Spleen (tissue), 11 donors: ENCODE results near the gene TRUB2. TPM values are rescaled to one million over a fixed set of nuclear protein-coding genes. Genes with fewer than 3 reads are reported as not detected.

Experiments used
- DNase-seq: peaks from one replicate; pipeline ENCODE4 v3.0.0-alpha.2; 2020
- H3K27ac ChIP-seq, 8 donors: fragments of 200-600 bp; sonication (generic) in 7 of 8; 1 replicate in 4 of 8; 2 replicates in 4 of 8; pipeline versions ENCODE4 v1.5.0 to v1.8.0; 2016 to 2021; ENCODE audit warnings: inconsistent platforms in 4 of 8, mild to moderate bottlenecking in 4 of 8, moderate library complexity in 1 of 8
- H3K27me3 ChIP-seq, 7 donors: fragments of 200-600 bp; sonication (generic) in 6 of 7; replicated peaks in 1 of 7; 1 replicate in 4 of 7; 2 replicates in 3 of 7; pipeline versions ENCODE4 v1.5.0 to v1.8.0; 2016 to 2021; ENCODE audit warnings: inconsistent platforms in 3 of 7, mild to moderate bottlenecking in 1 of 7
- H3K36me3 ChIP-seq, 6 donors: fragments of 200-600 bp; sonication (generic) in 5 of 6; 1 replicate in 4 of 6; 2 replicates in 2 of 6; pipeline versions ENCODE4 v1.5.0 to v1.8.0; 2016 to 2021; ENCODE audit warnings: inconsistent platforms in 2 of 6
- H3K4me1 ChIP-seq, 6 donors: fragments of 200-600 bp; sonication (generic) in 5 of 6; 1 replicate in 3 of 6; 2 replicates in 3 of 6; pipeline versions ENCODE4 v1.5.0 to v1.8.0; 2016 to 2021; ENCODE audit warnings: inconsistent platforms in 3 of 6
- H3K4me3 ChIP-seq, 8 donors: fragments of 200-600 bp; sonication (generic) in 7 of 8; 1 replicate in 4 of 8; 2 replicates in 4 of 8; pipeline versions ENCODE4 v1.5.0 to v1.8.0; 2016 to 2021; ENCODE audit warnings: inconsistent platforms in 4 of 8, mild to moderate bottlenecking in 4 of 8, moderate library complexity in 2 of 8
- H3K9me3 ChIP-seq, 8 donors: fragments of 200-600 bp; sonication (generic) in 7 of 8; 1 replicate in 4 of 8; 2 replicates in 4 of 8; pipeline versions ENCODE4 v1.5.0 to v1.8.0; 2016 to 2021; ENCODE audit warnings: inconsistent platforms in 4 of 8
- POLR2A ChIP-seq, 3 donors: fragments of 450-650 bp; IDR thresholded peaks; one replicate each; pipeline ENCODE4 v1.5.1; 2017; ENCODE audit warnings: antibody characterized with exemption in 3 of 3, mild to moderate bottlenecking in 1 of 3
- POLR2AphosphoS5 ChIP-seq, 3 donors: sonication (generic); formaldehyde crosslinking; IDR thresholded peaks; one replicate each; pipeline ENCODE4 v1.5.1; 2017; ENCODE audit warnings: antibody characterized with exemption in 3 of 3
- WGBS, 5 donors: extraction: QIAGEN DNeasy Blood & Tissue Kit in 3 of 5; methylation state at CpG; one replicate each; pipeline versions ENCODE4 v1.1.5 to v1.1.7; 2013 to 2018; 5-methylcytosine and 5-hydroxymethylcytosine counted together
- intact Hi-C: fragments of 100-400 bp; cut with DNase I; formaldehyde crosslinking; loops from one replicate; pipeline ENCODE4 v1.15.0; 2023; ENCODE audit warnings: low total_unique reads
- polyA plus RNA-seq, 3 donors: library from polyadenylated mRNA; stranded (reverse); fragments of 200-250 nt; gene quantifications; one replicate each; pipeline ENCODE4 v1.2.1, GENCODE V29; 2013
- total RNA-seq, 7 donors: library from RNA; depleted of rRNA in 3 of 7; stranded (reverse); fragments of >200 nt in 3 of 7; fragmentation: NEBNext Ultra II Directional in 4 of 7; extraction: Animal tissue kit (Norgen Biotek cat#: 25700) in 4 of 7; gene quantifications; one replicate each; pipeline versions ENCODE4 v1.1.0 to v1.2.1, GENCODE V29; 2016 to 2021
- TF ChIP-seq, protein P1 (sequence below), 11 experiments: fragments of 200-600 bp in 7 of 11; fragments of 450-650 bp in 4 of 11; sonication (generic) in 4 of 11; IDR thresholded peaks in 8 of 11; conservative IDR thresholded peaks in 3 of 11; 1 replicate in 7 of 11; 2 replicates in 4 of 11; pipeline versions ENCODE4 v1.4.0 to v1.8.0; 2016 to 2021; ENCODE audit warnings: antibody characterized with exemption in 11 of 11, inconsistent platforms in 4 of 11, mild to moderate bottlenecking in 1 of 11
- donor health status: healthy with polysubstance abuse.
- donor health status: DM: no; HTN: no; CAD: no; lungs with moderate emphysema.
- donor health status: DM: no; HTN: no; CAD: no.
- donor health status: Bipolar disorder and iron deficiency.
- donor health status: healthy.
- donor health status: DM: no; HTN: no; CAD: no.
- donor health status: DM: yes; HTN: yes; CAD: no.

TRUB2 gene
- total and polyA plus RNA-seq, 10 donors: 9.0 to 19.2 (median 15.2) TPM

DNA sequence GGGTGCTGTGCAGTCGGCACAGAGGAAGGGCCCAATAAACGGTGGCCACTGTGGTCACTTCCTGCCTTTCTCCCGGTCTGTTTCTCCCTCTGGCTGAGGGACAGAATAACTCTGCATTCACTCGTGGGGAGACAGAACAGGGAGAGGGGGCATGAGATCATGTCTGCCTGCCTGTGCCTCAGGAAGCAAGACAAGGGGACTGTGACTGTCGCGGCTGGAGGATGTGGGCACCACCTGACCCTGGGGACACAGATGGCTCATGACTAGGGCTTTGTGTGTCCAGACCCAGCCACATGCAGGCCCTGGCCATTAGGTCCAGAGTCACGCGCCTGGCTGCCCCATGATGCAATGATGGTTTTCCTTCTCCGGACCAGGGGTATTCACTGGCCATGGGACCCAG, 5.8 kb downstream of the TRUB2 start:
- TF ChIP-seq POLR2A (IDR thresholded peaks at IDR 0.05): no peak
- TF ChIP-seq, protein P1, sequence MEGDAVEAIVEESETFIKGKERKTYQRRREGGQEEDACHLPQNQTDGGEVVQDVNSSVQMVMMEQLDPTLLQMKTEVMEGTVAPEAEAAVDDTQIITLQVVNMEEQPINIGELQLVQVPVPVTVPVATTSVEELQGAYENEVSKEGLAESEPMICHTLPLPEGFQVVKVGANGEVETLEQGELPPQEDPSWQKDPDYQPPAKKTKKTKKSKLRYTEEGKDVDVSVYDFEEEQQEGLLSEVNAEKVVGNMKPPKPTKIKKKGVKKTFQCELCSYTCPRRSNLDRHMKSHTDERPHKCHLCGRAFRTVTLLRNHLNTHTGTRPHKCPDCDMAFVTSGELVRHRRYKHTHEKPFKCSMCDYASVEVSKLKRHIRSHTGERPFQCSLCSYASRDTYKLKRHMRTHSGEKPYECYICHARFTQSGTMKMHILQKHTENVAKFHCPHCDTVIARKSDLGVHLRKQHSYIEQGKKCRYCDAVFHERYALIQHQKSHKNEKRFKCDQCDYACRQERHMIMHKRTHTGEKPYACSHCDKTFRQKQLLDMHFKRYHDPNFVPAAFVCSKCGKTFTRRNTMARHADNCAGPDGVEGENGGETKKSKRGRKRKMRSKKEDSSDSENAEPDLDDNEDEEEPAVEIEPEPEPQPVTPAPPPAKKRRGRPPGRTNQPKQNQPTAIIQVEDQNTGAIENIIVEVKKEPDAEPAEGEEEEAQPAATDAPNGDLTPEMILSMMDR (IDR thresholded peaks at IDR 0.05 in 8 of 11, conservative IDR thresholded peaks at IDR 0.05 in 3 of 11): no peak
- no peak for TF ChIP-seq POLR2AphosphoS5 (IDR thresholded peaks at IDR 0.05)
- no peak for DNase-seq
- Histone ChIP-seq H3K9me3 (no peaks in the 10 kb centered on the region), H3K4me3 (no peak overlapping the region), H3K27ac (no peak overlapping the region), H3K27me3 (no peaks in the 10 kb centered on the region), H3K36me3 (peaks cover 2 to 98% (median 57%) of the 10 kb centered on the region in 6 donors), H3K4me1 (peaks cover under 1 to 8% (median 5%) of the 10 kb centered on the region in 6 donors)
- intact Hi-C loops: no loop called here
- WGBS, 5 donors: 71 to 92% (median 79%) methylated on average over 9 of the region's 9 CpGs

DNA sequence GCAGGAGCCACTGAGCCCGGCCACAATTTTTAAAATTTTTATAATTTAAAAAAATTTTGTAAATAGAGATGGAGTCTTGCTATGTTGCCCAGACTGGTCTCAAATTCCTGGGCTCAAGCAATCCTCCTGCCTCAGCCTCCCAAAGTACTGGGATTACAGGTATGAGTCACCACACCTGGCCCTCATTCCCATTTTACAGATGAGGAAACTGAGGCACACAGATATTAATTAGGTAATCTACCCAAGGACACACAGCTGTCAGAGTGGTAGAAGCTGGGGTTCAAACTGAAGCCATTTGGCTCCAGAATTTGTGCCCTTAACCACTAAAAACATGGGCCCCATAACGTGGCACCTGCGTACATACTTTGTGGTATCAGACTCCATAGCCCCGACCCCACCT, 7.5 kb downstream of the TRUB2 start:
- H3K27ac ChIP-seq: no peak overlapping the region
- H3K36me3 ChIP-seq: peaks cover 2 to 100% (median 72%) of the 10 kb centered on the region in 6 donors
- 95 to 98% (median 96%) methylated on average over 4 of the region's 4 CpGs for WGBS, 5 donors
- peaks cover 0 to 7% (median 0%) of the 10 kb centered on the region in 6 donors for H3K4me1 ChIP-seq
- no peak for DNase-seq
- intact Hi-C loops: no loop called here
- H3K27me3 ChIP-seq: no peaks in the 10 kb centered on the region
- no peaks in the 10 kb centered on the region for H3K9me3 ChIP-seq
- TF ChIP-seq, protein P1 (IDR thresholded peaks at IDR 0.05 in 8 of 11, conservative IDR thresholded peaks at IDR 0.05 in 3 of 11): no peak
- TF ChIP-seq POLR2A (IDR thresholded peaks at IDR 0.05) (no peak), POLR2AphosphoS5 (IDR thresholded peaks at IDR 0.05) (no peak)
- no peak overlapping the region for H3K4me3 ChIP-seq

DNA sequence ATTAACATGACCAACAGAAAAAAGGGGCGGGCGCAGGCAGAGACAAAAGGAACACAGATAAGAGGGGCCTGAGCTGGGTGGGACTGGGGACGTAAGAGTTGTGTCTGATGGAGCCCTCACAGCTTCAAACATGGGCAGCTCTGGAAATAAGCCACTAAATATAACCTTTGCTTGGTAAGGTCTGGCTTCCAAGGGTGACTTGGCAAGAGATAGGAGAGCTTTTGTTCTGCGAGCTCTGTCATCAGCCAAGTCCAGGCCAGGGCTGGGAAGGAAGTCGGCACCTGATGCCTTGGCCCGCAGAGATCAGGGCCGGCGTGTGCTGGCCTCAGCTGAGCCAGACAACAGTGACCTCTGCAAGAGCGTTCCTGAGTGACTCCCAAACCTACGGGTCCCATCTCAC, 11.8 kb downstream of the TRUB2 start:
- TF ChIP-seq, protein P1 (IDR thresholded peaks at IDR 0.05 in 8 of 11, conservative IDR thresholded peaks at IDR 0.05 in 3 of 11): no peak
- peak in 2 of 3 donors; percentile 53 to 69 for TF ChIP-seq POLR2AphosphoS5 (IDR thresholded peaks at IDR 0.05)
- no peak for TF ChIP-seq POLR2A (IDR thresholded peaks at IDR 0.05)
- Histone ChIP-seq H3K9me3 (no peaks in the 10 kb centered on the region), H3K27ac (peak overlapping the region in 1 of 8 donors; percentile 14), H3K36me3 (peaks cover 2 to 96% (median 57%) of the 10 kb centered on the region in 6 donors), H3K4me3 (no peak overlapping the region), H3K4me1 (peaks cover 0 to 7% (median 0%) of the 10 kb centered on the region in 6 donors), H3K27me3 (no peaks in the 10 kb centered on the region)
- intact Hi-C loops: no loop called here
- WGBS, 5 donors: 76 to 91% (median 84%) methylated on average over 10 of the region's 10 CpGs
- no peak for DNase-seq

DNA sequence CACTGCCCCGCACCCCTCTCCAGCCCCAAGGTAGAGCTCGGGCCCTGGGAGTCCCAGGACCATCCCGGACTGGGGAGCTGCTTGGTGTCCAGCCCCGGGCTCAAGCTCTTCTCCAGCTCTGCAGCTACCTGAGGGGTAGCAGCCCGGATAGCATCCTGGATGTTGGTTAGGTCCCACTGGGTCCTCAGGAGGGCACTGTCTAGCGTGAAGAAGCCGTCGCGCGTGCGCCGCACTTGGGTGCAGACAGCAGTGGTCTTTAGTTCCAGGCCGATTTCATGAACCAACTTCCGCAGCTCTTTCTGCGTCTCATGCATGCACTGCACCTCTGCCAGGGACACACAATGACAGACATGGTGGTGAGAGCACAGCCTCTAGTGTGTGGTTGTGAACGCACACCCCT, 12.7 kb downstream of the TRUB2 start:
- H3K27me3 ChIP-seq: no peaks in the 10 kb centered on the region
- H3K4me1 ChIP-seq: peaks cover 0 to 7% (median 0%) of the 10 kb centered on the region in 6 donors
- H3K9me3 ChIP-seq: no peaks in the 10 kb centered on the region
- intact Hi-C loops: no loop called here
- no peak for TF ChIP-seq POLR2A (IDR thresholded peaks at IDR 0.05)
- TF ChIP-seq, protein P1 (IDR thresholded peaks at IDR 0.05 in 8 of 11, conservative IDR thresholded peaks at IDR 0.05 in 3 of 11): no peak
- no peak for TF ChIP-seq POLR2AphosphoS5 (IDR thresholded peaks at IDR 0.05)
- H3K27ac ChIP-seq: no peak overlapping the region
- H3K36me3 ChIP-seq: peaks cover 0 to 87% (median 51%) of the 10 kb centered on the region in 6 donors
- 96% methylated on average over 16 of the region's 16 CpGs for WGBS, 5 donors
- DNase-seq: no peak
- no peak overlapping the region for H3K4me3 ChIP-seq
